Keratinocyte (primary cell): ENCODE measurements around the gene NOX5. TPM values are rescaled to one million over a fixed set of nuclear protein-coding genes. Genes with fewer than 3 reads are reported as not detected.

Experiments
- DNase-seq: peaks from one replicate; pipeline ENCODE4 v3.0.0-alpha.2; 2011; ENCODE audit warnings: low read depth, missing footprints, low spot score
- FAIRE-seq: peaks from 2 replicates; lab custom pipeline; 2011; peaks lifted over from hg19 to GRCh38; lab: Jason Lieb, UNC
- H2AFZ ChIP-seq: 2 replicates; pipeline ENCODE4 v1.6.0; 2012; ENCODE audit warnings: low read length, control low read depth, inconsistent platforms; ENCODE audit not compliant: control insufficient read depth
- H3K27ac ChIP-seq: 2 replicates; pipeline ENCODE4 v1.5.1; 2011; ENCODE audit warnings: low read length; ENCODE audit not compliant: control insufficient read depth, insufficient read depth
- H3K27me3 ChIP-seq: 3 replicates; pipeline ENCODE4 v1.6.0; 2011; ENCODE audit warnings: low read length; ENCODE audit not compliant: control insufficient read depth, insufficient read depth; ENCODE audit errors: extremely low read depth
- H3K36me3 ChIP-seq, 2 experiments: 2 replicates in 1 of 2; 3 replicates in 1 of 2; pipeline ENCODE4 v1.5.1; 2011; ENCODE audit warnings: low read length in 2 of 2, mild to moderate bottlenecking in 1 of 2; ENCODE audit not compliant: control insufficient read depth in 2 of 2, insufficient read depth in 2 of 2; ENCODE audit errors: extremely low read depth in 1 of 2
- H3K4me1 ChIP-seq: 3 replicates; pipeline ENCODE4 v1.5.1; 2011; ENCODE audit warnings: low read length; ENCODE audit not compliant: control insufficient read depth, insufficient read depth; ENCODE audit errors: extremely low read depth
- H3K4me2 ChIP-seq: 3 replicates; pipeline ENCODE4 v1.6.0; 2011; ENCODE audit warnings: low read depth, low read length; ENCODE audit not compliant: control insufficient read depth, insufficient read depth; ENCODE audit errors: extremely low read depth
- H3K4me3 ChIP-seq, 3 experiments: fragments of 200-600 bp in 1 of 3; sonication (generic) in 1 of 3; 2 replicates in 2 of 3; 3 replicates in 1 of 3; pipeline ENCODE4 v1.5.1; 2011 to 2016; ENCODE audit warnings: low read length in 3 of 3, mild to moderate bottlenecking in 3 of 3, control low read depth in 2 of 3, inconsistent platforms in 1 of 3, low read depth in 1 of 3, mixed read lengths in 1 of 3, mixed run types in 1 of 3, moderate library complexity in 1 of 3; ENCODE audit not compliant: control insufficient read depth in 2 of 3, insufficient read depth in 2 of 3; ENCODE audit errors: extremely low read depth in 1 of 3
- H3K79me2 ChIP-seq: 2 replicates; pipeline ENCODE4 v1.6.0; 2012; ENCODE audit warnings: low read length; ENCODE audit not compliant: control insufficient read depth, insufficient read depth
- H3K9ac ChIP-seq: 3 replicates; pipeline ENCODE4 v1.6.0; 2011; ENCODE audit warnings: low read length; ENCODE audit not compliant: control insufficient read depth, insufficient read depth; ENCODE audit errors: extremely low read depth
- H3K9me1 ChIP-seq: 3 replicates; pipeline ENCODE4 v1.6.0; 2011; ENCODE audit warnings: low read length; ENCODE audit not compliant: control insufficient read depth, insufficient read depth; ENCODE audit errors: extremely low read depth
- H3K9me3 ChIP-seq: 2 replicates; pipeline ENCODE4 v1.5.1; 2012; ENCODE audit warnings: low read depth, low read length; ENCODE audit not compliant: control insufficient read depth
- H4K20me1 ChIP-seq: 3 replicates; pipeline ENCODE4 v1.6.0; 2011; ENCODE audit warnings: low read length; ENCODE audit not compliant: control insufficient read depth, insufficient read depth; ENCODE audit errors: extremely low read depth
- CTCF ChIP-seq, 3 experiments: IDR thresholded peaks in 1 of 3; conservative IDR thresholded peaks in 1 of 3; optimal IDR thresholded peaks in 1 of 3; 2 replicates in 2 of 3; 3 replicates in 1 of 3; pipeline versions ENCODE3 to v1.5.1; 2011; ENCODE audit warnings: low read length in 3 of 3, mild to moderate bottlenecking in 3 of 3, moderate library complexity in 2 of 3, control low read depth in 1 of 3, inconsistent platforms in 1 of 3; ENCODE audit not compliant: insufficient read depth in 2 of 3; ENCODE audit errors: extremely low read depth in 1 of 3
- EZH2 ChIP-seq: IDR thresholded peaks from one replicate; pipeline ENCODE4 v1.6.1; 2012; ENCODE audit warnings: inconsistent platforms, mild to moderate bottlenecking, low read length, moderate library complexity
- dilution Hi-C: fragments of 300-500 bp; cut with MboI; formaldehyde crosslinking; loops from one replicate; pipeline ENCODE4 v1.7.0; 2020; ENCODE audit warnings: low sequenced_read_pairs; ENCODE audit not compliant: extremely low pct_ligation_motif_present
- polyA plus RNA-seq, 5 experiments: library from polyadenylated mRNA; depleted of rRNA in 3 of 5; stranded (reverse) in 3 of 5; stranded (forward) in 1 of 5; unstranded in 1 of 5; fragments of >200 nt; gene quantifications; 1 replicate in 1 of 5; 2 replicates in 3 of 5; 3 replicates in 1 of 5; pipeline versions ENCODE4 v1.2.1 to v1.2.3, GENCODE V29; 2011 to 2012; ENCODE audit warnings: missing spikeins in 2 of 5, low read depth in 1 of 5, low replicate concordance in 1 of 5

The NOX5 gene
- polyA plus RNA-seq, 1 donor (not counting 4 experiments of a cell fraction or from before 2014, with no cell fraction given), result 0.16 TPM

GRCh38 chr15:69055251-69055650 lies 40.8 kb downstream of the NOX5 start:
- H4K20me1 ChIP-seq, result no peaks in the 10 kb centered on the region
- dilution Hi-C loops, result no loop called here
- no peak overlapping the region for H3K4me3 ChIP-seq
- H3K27me3 ChIP-seq, result peaks cover 15% of the 10 kb centered on the region
- H3K27ac ChIP-seq, result no peak overlapping the region
- H2AFZ ChIP-seq, result no peak overlapping the region
- H3K9ac ChIP-seq, result no peak overlapping the region
- H3K9me1 ChIP-seq, result peaks cover 3% of the 10 kb centered on the region
- H3K4me2 ChIP-seq, result no peak overlapping the region
- H3K79me2 ChIP-seq, result no peaks in the 10 kb centered on the region
- H3K9me3 ChIP-seq, result no peaks in the 10 kb centered on the region
- H3K4me1 ChIP-seq, result peaks cover 11% of the 10 kb centered on the region
- TF ChIP-seq CTCF (optimal IDR thresholded peaks at IDR 0.05 in 1 of 3, IDR thresholded peaks at IDR 0.05 in 1 of 3, conservative IDR thresholded peaks at IDR 0.05 in 1 of 3; ENCODE audit: extremely low read depth in 1 of 3, insufficient read depth in 2 of 3, low read length in 3 of 3) (no peak), EZH2 (no peak)
- DNase-seq (no peak), FAIRE-seq (no peak)
- no peaks in the 10 kb centered on the region for H3K36me3 ChIP-seq

DNA sequence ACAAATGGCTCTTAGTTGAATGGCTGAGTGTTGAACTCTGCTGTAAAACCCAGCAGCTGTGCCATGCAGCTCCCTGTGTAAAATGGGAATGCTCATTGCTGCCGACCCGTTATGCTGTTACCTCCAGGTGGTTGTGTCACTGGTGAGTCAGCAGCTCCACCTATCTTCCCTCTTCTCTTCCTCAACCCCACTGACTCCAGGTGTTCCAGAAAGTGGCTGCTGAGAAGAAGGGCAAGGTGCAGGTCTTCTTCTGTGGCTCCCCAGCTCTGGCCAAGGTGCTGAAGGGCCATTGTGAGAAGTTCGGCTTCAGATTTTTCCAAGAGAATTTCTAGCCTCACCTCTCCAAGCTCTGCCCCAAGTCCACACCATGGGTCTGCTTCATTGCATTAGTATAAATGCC lies 41.9 kb downstream of the NOX5 start:
- Histone ChIP-seq H4K20me1 (no peaks in the 10 kb centered on the region), H3K9me3 (no peaks in the 10 kb centered on the region), H3K4me3 (no peak overlapping the region), H3K36me3 (no peaks in the 10 kb centered on the region), H3K4me2 (no peak overlapping the region), H2AFZ (no peak overlapping the region), H3K9ac (no peak overlapping the region), H3K79me2 (no peaks in the 10 kb centered on the region), H3K27ac (no peak overlapping the region), H3K4me1 (peaks cover 13% of the 10 kb centered on the region), H3K9me1 (peaks cover 3% of the 10 kb centered on the region), H3K27me3 (peaks cover 15% of the 10 kb centered on the region)
- TF ChIP-seq CTCF (optimal IDR thresholded peaks at IDR 0.05 in 1 of 3, IDR thresholded peaks at IDR 0.05 in 1 of 3, conservative IDR thresholded peaks at IDR 0.05 in 1 of 3; ENCODE audit: extremely low read depth in 1 of 3, insufficient read depth in 2 of 3, low read length in 3 of 3), result peak in 2 of 3 experiments; percentile 14 to 64
- no peak for TF ChIP-seq EZH2
- peak; percentile 90 for FAIRE-seq
- dilution Hi-C loops, result no loop called here
- peak; percentile 44 for DNase-seq
